Loucy (cell line): Measurements from ENCODE around the gene GMPR2.

Experiments used
- CTCF ChIP-seq: fragments of 200-600 bp; sonication (generic); conservative IDR thresholded peaks from 2 replicates; pipeline ENCODE4 v1.5.1; 2014; ENCODE audit warnings: mild to moderate bottlenecking, antibody characterized with exemption, low read length
- EZH2phosphoT487 ChIP-seq: fragments of 200-600 bp; IDR thresholded peaks from 2 replicates; pipeline ENCODE4 v1.6.1; 2018; ENCODE audit warnings: antibody characterized with exemption, mild to moderate bottlenecking, moderate library complexity, borderline replicate concordance

GRCh38 chr14:24277071-24277470 is 44.3 kb downstream of the GMPR2 start:
- TF ChIP-seq CTCF = no peak
- no peak for TF ChIP-seq EZH2phosphoT487
